K562 (cell line): ENCODE measurements around the gene KIAA1958. TPM values are rescaled to one million over a fixed set of nuclear protein-coding genes. Genes with fewer than 3 reads are reported as not detected.

Experiments used
- ATAC-seq: fragments of 200-7000 bp; cut with Tn5 transposase; 3 replicates; pipeline ENCODE4 v1.9.1; 2020; ENCODE audit warnings: moderate library complexity
- BruUV-seq: library from RNA; stranded (reverse); fragments of 400-500 nt; replicated peaks from 2 replicates; lab custom pipeline; 2021; lab: Mats Ljungman, UMichigan
- CTCF ChIA-PET: fragments of 300-600 bp; formaldehyde crosslinking; extraction: SDS; loops from one replicate; lab custom pipeline; 2021; ENCODE audit warnings: low intra/inter-chr PET ratio; lab: Yijun Ruan, JAX
- POLR2A ChIA-PET: fragments of 300-600, 350-650 bp; sonication (Branson Sonifier 250); formaldehyde crosslinking; extraction: SDS; loops from one replicate; lab custom pipeline; 2021; ENCODE audit warnings: antibody characterized with exemption, inconsistent platforms; lab: Yijun Ruan, JAX
- DNase-seq, 4 experiments: peaks; one replicate each; pipeline versions ENCODE4 v3.0.0 to v3.0.0-alpha.2; 2011 to 2018; ENCODE audit warnings: low spot score in 3 of 4, mixed read lengths in 3 of 4; ENCODE audit errors: extremely low read depth in 1 of 4
- FAIRE-seq: peaks from 2 replicates; lab custom pipeline; 2011; peaks lifted over from hg19 to GRCh38; lab: Jason Lieb, UNC
- H2AFZ ChIP-seq: 2 replicates; pipeline ENCODE4 v1.6.0; 2011; ENCODE audit warnings: low read depth, low read length, control low read depth, inconsistent platforms
- H3K27ac ChIP-seq: fragments of 200-600 bp; 3 replicates; pipeline ENCODE4 v1.8.0; 2011; ENCODE audit warnings: low read depth, mild to moderate bottlenecking, control low read depth, inconsistent platforms, low read length, moderate library complexity, mixed read lengths; ENCODE audit errors: extremely low read depth
- H3K27me3 ChIP-seq, 2 experiments: fragments of 300-600 bp in 1 of 2; 2 replicates in 1 of 2; 3 replicates in 1 of 2; pipeline versions ENCODE4 v1.6.0 to v1.8.0; 2011; ENCODE audit warnings: inconsistent platforms in 2 of 2, low read length in 2 of 2, mild to moderate bottlenecking in 1 of 2, mixed read lengths in 1 of 2, moderate library complexity in 1 of 2; ENCODE audit not compliant: control insufficient read depth in 2 of 2, insufficient read depth in 2 of 2
- H3K36me3 ChIP-seq: fragments of 300-600 bp; 3 replicates; pipeline ENCODE4 v1.8.0; 2011; ENCODE audit warnings: mild to moderate bottlenecking, low read length, inconsistent platforms; ENCODE audit not compliant: control insufficient read depth, insufficient read depth
- H3K4me1 ChIP-seq, 2 experiments: fragments of 200-600 bp in 1 of 2; replicated peaks in 1 of 2; 2 replicates in 1 of 2; 3 replicates in 1 of 2; pipeline versions ENCODE4 v1.5.1 to v1.8.0; 2011; ENCODE audit warnings: inconsistent platforms in 2 of 2, low read length in 2 of 2, mild to moderate bottlenecking in 1 of 2, mixed read lengths in 1 of 2, moderate library complexity in 1 of 2; ENCODE audit not compliant: control insufficient read depth in 2 of 2, insufficient read depth in 2 of 2
- H3K4me2 ChIP-seq: 2 replicates; pipeline ENCODE4 v1.6.1; 2011; ENCODE audit warnings: low read length, control low read depth, inconsistent platforms, mixed read lengths; ENCODE audit not compliant: insufficient read depth
- H3K4me3 ChIP-seq: fragments of 200-600 bp; sonication (generic), shearing (Covaris generic); 2 replicates; pipeline ENCODE4 v1.5.1; 2016; ENCODE audit warnings: control low read depth, inconsistent platforms
- H3K79me2 ChIP-seq: fragments of 200-600 bp; 3 replicates; pipeline ENCODE4 v1.8.0; 2011; ENCODE audit warnings: low read length, inconsistent platforms; ENCODE audit not compliant: control insufficient read depth, insufficient read depth
- H3K9ac ChIP-seq, 2 experiments: 2 replicates each; pipeline versions ENCODE4 v1.6.0 to v1.6.1; 2011; ENCODE audit warnings: low read depth in 2 of 2, low read length in 2 of 2, control low read depth in 1 of 2, inconsistent platforms in 1 of 2, mild to moderate bottlenecking in 1 of 2, mixed read lengths in 1 of 2; ENCODE audit not compliant: insufficient read depth in 1 of 2
- H3K9me1 ChIP-seq: one replicate; pipeline ENCODE4 v1.6.0; 2011; ENCODE audit warnings: inconsistent platforms, mild to moderate bottlenecking, low read length, moderate library complexity; ENCODE audit not compliant: control insufficient read depth, insufficient read depth
- H3K9me3 ChIP-seq: replicated peaks from 2 replicates; pipeline ENCODE4 v1.5.1; 2011; ENCODE audit warnings: low read depth, low read length, inconsistent platforms; ENCODE audit not compliant: control insufficient read depth, insufficient read depth
- H4K20me1 ChIP-seq: replicated peaks from 2 replicates; pipeline ENCODE4 v1.6.1; 2011; ENCODE audit warnings: low read length, inconsistent platforms, mixed read lengths; ENCODE audit not compliant: control insufficient read depth, insufficient read depth
- ARID1B ChIP-seq: fragments of 450-650 bp; IDR thresholded peaks from 2 replicates; pipeline ENCODE4 v1.6.1; 2016; ENCODE audit warnings: antibody characterized with exemption, mild to moderate bottlenecking, inconsistent platforms
- CBFA2T3 ChIP-seq: fragments of 450-650 bp; IDR thresholded peaks from 2 replicates; pipeline ENCODE4 v1.6.1; 2017
- CTBP1 ChIP-seq: fragments of 450-650 bp; IDR thresholded peaks from 2 replicates; pipeline ENCODE4 v1.6.1; 2016; ENCODE audit warnings: borderline replicate concordance
- DPF2 ChIP-seq: fragments of 450-650 bp; IDR thresholded peaks from 2 replicates; pipeline ENCODE4 v1.6.1; 2016
- HBP1 ChIP-seq: fragments of 450-650 bp; formaldehyde crosslinking; IDR thresholded peaks from 2 replicates; pipeline ENCODE4 v1.4.0; 2022; ENCODE audit warnings: missing genetic modification characterization
- NFIC ChIP-seq: fragments of 450-650 bp; IDR thresholded peaks from 2 replicates; pipeline ENCODE4 v1.6.1; 2017; ENCODE audit warnings: mild to moderate bottlenecking, inconsistent platforms
- PBX2 ChIP-seq, 2 experiments: IDR thresholded peaks in 1 of 2; conservative IDR thresholded peaks in 1 of 2; 2 replicates each; pipeline ENCODE4 v1.6.1; 2016; ENCODE audit warnings: low read depth in 2 of 2, mild to moderate bottlenecking in 1 of 2, missing compliant biosample characterization in 1 of 2, missing genetic modification characterization in 1 of 2, moderate library complexity in 1 of 2
- PKNOX1 ChIP-seq: fragments of 450-650 bp; IDR thresholded peaks from 2 replicates; pipeline ENCODE4 v1.6.1; 2016
- RCOR1 ChIP-seq, 2 experiments: IDR thresholded peaks; 2 replicates each; pipeline ENCODE4 v1.6.1; 2012; ENCODE audit warnings: low read depth in 2 of 2, low read length in 2 of 2, borderline replicate concordance in 1 of 2, improper control_type of control experiment in 1 of 2
- SMARCE1 ChIP-seq: fragments of 450-650 bp; IDR thresholded peaks from 2 replicates; pipeline ENCODE4 v1.7.1; 2016; ENCODE audit warnings: mild to moderate bottlenecking
- TRIM25 ChIP-seq: fragments of 450-650 bp; IDR thresholded peaks from 2 replicates; pipeline ENCODE4 v1.7.0; 2016; ENCODE audit warnings: borderline replicate concordance
- USF2 ChIP-seq: sonication (generic); formaldehyde crosslinking; IDR thresholded peaks from 2 replicates; pipeline ENCODE4 v1.5.0; 2020; ENCODE audit warnings: missing genetic modification reagents
- ZNF217 ChIP-seq: sonication (generic); formaldehyde crosslinking; IDR thresholded peaks from 2 replicates; pipeline ENCODE4 v1.8.0; 2022; ENCODE audit warnings: mild to moderate bottlenecking, missing genetic modification reagents
- WGBS: fragments of 100-300 bp; shearing (Covaris generic); methylation state at CpG from one replicate; pipeline ENCODE4 v1.1.6; 2016; ENCODE audit warnings: low coverage, mixed read lengths; ENCODE audit not compliant: insufficient coverage; ENCODE audit errors: missing lambda C conversion rate; 5-methylcytosine and 5-hydroxymethylcytosine counted together
- in situ Hi-C: fragments of 300-500 bp; cut with MboI; formaldehyde crosslinking; loops from 4 replicates; pipeline ENCODE4 v1.15.0; 2018; ENCODE audit warnings: inconsistent platforms, mixed read lengths
- intact Hi-C: fragments of 100-400 bp; cut with micrococcal nuclease; formaldehyde crosslinking; loops from 2 replicates; pipeline ENCODE4 v1.14.2; 2022
- polyA plus RNA-seq, 8 experiments: library from polyadenylated mRNA; depleted of rRNA in 4 of 8; stranded (reverse) in 5 of 8; unstranded in 3 of 8; fragments of >200 nt; fragmentation: Nextera tagmentation in 2 of 8; fragmentation: Illumina TruSeq in 1 of 8; extraction: Ambion mirVana in 2 of 8; extraction: Trizol in 1 of 8; gene quantifications; 2 replicates each; pipeline versions ENCODE4 v1.2.1 to v1.2.3, GENCODE V29; 2011 to 2014; ENCODE audit warnings: inconsistent platforms in 1 of 8, missing spikeins in 1 of 8
- total RNA-seq, 7 experiments: library from RNA; depleted of rRNA in 6 of 7; stranded (reverse); fragments of >200 nt in 6 of 7; fragmentation: Illumina TruSeq in 2 of 7; extraction: Trizol in 2 of 7; gene quantifications; 2 replicates each; pipeline versions ENCODE4 v1.2.1 to v1.2.3, GENCODE V29; 2011 to 2021; ENCODE audit warnings: low replicate concordance in 1 of 7

The KIAA1958 gene
- total and polyA plus RNA-seq, 9 of the 15 experiments (the other 6 are each of a cell fraction or from before 2014, with no cell fraction given): 1.1 to 16.0 (median 10.1) TPM

GRCh38 chr9:112540800-112541199 is 54.2 kb downstream of the KIAA1958 start (continued):
- 0 out of 2 replicates have a peak, but pooled peaks have one; percentile 76 for TF ChIP-seq TRIM25
- TF ChIP-seq DPF2: 0 out of 2 replicates have a peak, but pooled peaks have one; percentile 22
- no peak for TF ChIP-seq HBP1 (CRISPR knock-in tag)

GRCh38 chr9:112541685-112542084 is 55.1 kb downstream of the KIAA1958 start:
- in situ Hi-C loops: no loop called here
- Histone ChIP-seq H3K9me1 (no peaks in the 10 kb centered on the region), H3K27ac (no peak overlapping the region; the same call in 2 of the 3 replicates), H3K4me3 (no peak overlapping the region), H3K4me1 (peaks cover 10 to 46% of the 10 kb centered on the region in 2 experiments), H3K27me3 (no peaks in the 10 kb centered on the region), H3K36me3 (no peaks in the 10 kb centered on the region), H4K20me1 (no peaks in the 10 kb centered on the region), H3K79me2 (peaks cover 52% of the 10 kb centered on the region), H3K9ac (no peak overlapping the region), H3K4me2 (no peak overlapping the region), H3K9me3 (no peaks in the 10 kb centered on the region), H2AFZ (no peak overlapping the region)
- ATAC-seq (no peak), FAIRE-seq (no peak), DNase-seq (peak in 1 of 4 experiments; percentile 35)
- ChIA-PET POLR2A (interaction anchor here (0.5 to 1.6 kb wide), 6 partner anchors 9 to 1022 kb away, joined by 3 to 4 read pairs (median 4); no protein-coding TSS in a partner anchor), CTCF (no interaction called here)
- BruUV-seq: no TSS peak
- intact Hi-C loops: no loop called here
- WGBS: 38% methylated on average over 7 of the region's 7 CpGs
- TF ChIP-seq NFIC (peak; percentile 66), ZNF217 (no peak), SMARCE1 (peak; percentile 46; the same call in 1 of the 2 replicates), USF2 (CRISPR knock-in tag) (no peak), CTBP1 (peak; percentile 18; the same call in 1 of the 2 replicates), PKNOX1 (peak; percentile 26; the same call in 1 of the 2 replicates), RCOR1 (IDR thresholded peaks at IDR 0.05; ENCODE audit: borderline replicate concordance in 1 of 2, low read depth in 2 of 2, low read length in 2 of 2) (0 out of 4 replicates have a peak, but pooled peaks of 1 of the 2 experiments have one; percentile 35), PBX2 (CRISPR knock-in tag; IDR thresholded peaks at IDR 0.05; ENCODE audit: low read depth) (no peak), PBX2 (tag; conservative IDR thresholded peaks at IDR 0.05; ENCODE audit: low read depth) (peak; percentile 78), ARID1B (peak; percentile 35; the same call in 1 of the 2 replicates), CBFA2T3 (peak; percentile 10; the same call in 1 of the 2 replicates)
